OCI-LY1 (cell line): ENCODE results near the gene TMEM238.

Source experiments
- H2AFZ ChIP-seq: fragments of 200-600 bp; sonication (generic), shearing (Covaris generic); 2 replicates; pipeline ENCODE4 v1.6.0; 2014; ENCODE audit warnings: antibody characterized with exemption, mild to moderate bottlenecking, low read length
- H3F3A ChIP-seq: fragments of 200-600 bp; sonication (generic), shearing (Covaris generic); 2 replicates; pipeline ENCODE4 v1.6.0; 2014; ENCODE audit warnings: mild to moderate bottlenecking, antibody characterized with exemption, low read length, moderate library complexity; ENCODE audit not compliant: insufficient read depth
- H3K27ac ChIP-seq: fragments of 200-600 bp; sonication (generic); 2 replicates; pipeline ENCODE4 v1.5.1; 2014; ENCODE audit warnings: low read length, mixed run types, mild to moderate bottlenecking, low read depth; ENCODE audit not compliant: poor library complexity, severe bottlenecking
- H3K27me3 ChIP-seq: fragments of 200-600 bp; sonication (generic); 2 replicates; pipeline ENCODE4 v1.6.0; 2014; ENCODE audit warnings: antibody characterized with exemption, mild to moderate bottlenecking, low read length, moderate library complexity; ENCODE audit not compliant: insufficient read depth
- H3K36me3 ChIP-seq: fragments of 200-600 bp; sonication (generic); 2 replicates; pipeline ENCODE4 v1.6.1; 2014; ENCODE audit warnings: mild to moderate bottlenecking, antibody characterized with exemption, low read length, moderate library complexity, mixed read lengths; ENCODE audit not compliant: insufficient read depth
- H3K4me1 ChIP-seq: fragments of 200-600 bp; sonication (generic); 2 replicates; pipeline ENCODE4 v1.5.1; 2014; ENCODE audit warnings: mild to moderate bottlenecking, low read length, moderate library complexity; ENCODE audit not compliant: insufficient read depth, severe bottlenecking
- H3K4me2 ChIP-seq: fragments of 200-600 bp; sonication (generic), shearing (Covaris generic); 2 replicates; pipeline ENCODE4 v1.6.1; 2014; ENCODE audit warnings: low read length
- H3K4me3 ChIP-seq: fragments of 200-600 bp; sonication (generic); 2 replicates; pipeline ENCODE4 v1.5.1; 2014; ENCODE audit warnings: low read length, low read depth, mild to moderate bottlenecking, mixed read lengths; ENCODE audit not compliant: poor library complexity, severe bottlenecking
- H3K79me2 ChIP-seq: fragments of 200-600 bp; shearing (Covaris generic); 2 replicates; pipeline ENCODE4 v1.6.1; 2016; ENCODE audit warnings: mixed run types, low read length, mixed read lengths; ENCODE audit not compliant: insufficient read depth
- H3K9ac ChIP-seq: fragments of 200-600 bp; sonication (generic), shearing (Covaris generic); 2 replicates; pipeline ENCODE4 v1.6.1; 2014; ENCODE audit warnings: mild to moderate bottlenecking, low read length, mixed read lengths
- H3K9me2 ChIP-seq: fragments of 200-600 bp; sonication (generic), shearing (Covaris generic); 2 replicates; pipeline ENCODE4 v1.6.1; 2014; ENCODE audit warnings: low read depth, mild to moderate bottlenecking, low read length, mixed read lengths
- H3K9me3 ChIP-seq: fragments of 200-600 bp; shearing (Covaris generic); 2 replicates; pipeline ENCODE4 v1.6.1; 2014; ENCODE audit warnings: low read length, mixed read lengths
- H4K20me1 ChIP-seq: fragments of 200-600 bp; sonication (generic), shearing (Covaris generic); 2 replicates; pipeline ENCODE4 v1.6.0; 2016; ENCODE audit warnings: mild to moderate bottlenecking, low read length; ENCODE audit not compliant: insufficient read depth
- CTCF ChIP-seq: fragments of 200-600 bp; sonication (generic), shearing (Covaris generic); IDR thresholded peaks from 2 replicates; pipeline ENCODE4 v1.5.1; 2017; ENCODE audit warnings: mild to moderate bottlenecking, antibody characterized with exemption, low read length, moderate library complexity, mixed read lengths
- EZH2 ChIP-seq: fragments of 200-600 bp; sonication (generic), shearing (Covaris generic); IDR thresholded peaks from 2 replicates; pipeline ENCODE4 v1.8.0; 2017; ENCODE audit warnings: borderline replicate concordance, mixed run types, mild to moderate bottlenecking, antibody characterized with exemption, low read length, moderate library complexity, mixed read lengths

TMEM238 gene

DNA sequence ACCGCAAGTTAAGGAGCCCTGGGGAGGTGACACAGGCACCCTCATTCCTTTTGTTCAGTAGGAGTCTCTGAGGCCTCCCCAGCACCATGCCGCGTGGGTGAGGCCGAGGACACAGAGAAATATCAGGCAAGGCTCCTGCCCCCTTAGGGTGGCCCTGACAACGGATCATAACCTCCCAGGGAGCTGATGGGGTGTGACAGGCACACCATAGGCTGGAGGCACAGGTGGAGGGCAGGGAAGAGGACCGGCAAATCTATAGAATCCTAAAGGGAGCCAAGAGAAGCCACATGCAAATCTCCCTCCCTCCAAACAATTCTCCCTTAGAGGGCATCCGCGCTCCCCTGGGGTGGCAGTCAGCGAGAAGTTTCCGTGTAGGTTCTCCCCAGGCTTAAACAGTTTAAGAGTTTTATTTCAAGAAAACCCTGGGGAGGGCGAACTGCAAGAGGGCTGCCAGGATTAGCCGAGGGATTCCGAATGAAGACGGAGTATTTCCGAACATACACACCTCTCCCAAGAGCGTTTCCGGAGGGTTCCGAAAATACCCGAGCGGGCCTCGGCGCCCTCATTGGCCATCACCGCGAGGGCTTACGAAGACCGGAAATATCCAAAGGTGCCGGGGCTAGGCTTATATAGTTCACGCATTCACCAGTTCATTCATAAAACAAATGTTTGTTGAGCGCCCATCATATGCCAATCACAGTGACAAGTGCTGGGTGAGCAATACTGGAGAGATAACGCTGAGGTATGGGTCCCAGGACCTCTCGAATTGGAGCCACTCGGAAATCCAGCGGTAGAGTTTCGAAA is 1.0 kb upstream of the TMEM238 start:
- Histone ChIP-seq H3K9me2 (no peaks in the 10 kb centered on the region), H4K20me1 (no peaks in the 10 kb centered on the region), H3K27me3 (no peaks in the 10 kb centered on the region), H3K4me2 (peak overlapping the region; percentile 93), H3K4me3 (peak overlapping the region; percentile 94), H3F3A (no peaks in the 10 kb centered on the region), H3K9me3 (no peaks in the 10 kb centered on the region), H3K4me1 (peaks cover 47% of the 10 kb centered on the region), H2AFZ (no peak overlapping the region), H3K9ac (peak overlapping the region; percentile 88), H3K27ac (peak overlapping the region; percentile 92), H3K79me2 (no peaks in the 10 kb centered on the region), H3K36me3 (peaks cover 43% of the 10 kb centered on the region)
- TF ChIP-seq CTCF (no peak), EZH2 (no peak)

DNA sequence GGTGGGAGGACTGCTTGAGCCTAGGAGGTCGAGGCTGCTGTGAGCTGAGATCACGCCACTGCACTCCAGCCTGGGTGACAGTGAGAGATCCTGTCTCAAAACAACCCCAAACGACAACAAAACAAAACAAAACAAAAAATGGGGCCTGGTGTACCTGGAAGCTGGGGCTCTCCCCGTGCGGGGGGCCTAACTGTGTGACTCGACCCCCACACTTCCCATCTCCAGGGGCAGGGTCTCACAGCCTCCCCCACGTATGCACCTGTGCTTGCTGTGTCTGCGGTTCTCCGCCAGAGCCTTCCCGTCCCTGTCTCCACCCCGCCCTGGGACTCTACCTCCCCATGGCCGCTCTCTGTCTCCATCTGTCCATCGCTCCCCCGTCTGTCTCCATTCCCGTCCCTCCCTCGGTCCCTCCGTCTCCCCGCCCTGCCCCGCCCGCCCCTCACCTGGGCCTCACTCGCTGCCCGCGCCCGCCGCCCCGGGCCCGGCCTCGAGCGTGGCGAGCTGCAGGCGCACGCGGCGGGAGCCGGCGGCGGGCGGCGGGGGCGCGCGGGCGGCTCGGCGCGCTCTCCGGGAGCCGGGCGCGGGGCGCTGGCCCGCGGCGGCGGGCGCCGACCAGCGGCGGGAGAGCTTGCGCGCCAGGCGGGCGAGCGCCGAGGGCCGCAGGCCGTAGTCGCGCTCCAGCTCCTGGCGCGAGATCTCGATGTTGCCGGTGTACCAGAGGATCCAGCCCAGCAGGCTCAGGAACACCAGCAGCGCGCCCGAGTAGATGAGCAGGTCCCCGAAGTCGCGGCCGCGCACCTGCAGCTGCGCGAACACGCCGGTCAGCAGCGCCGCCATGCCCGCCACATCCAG is 587 bp downstream of the TMEM238 start:
- H3K4me2 ChIP-seq, result peak overlapping the region; percentile 93
- no peaks in the 10 kb centered on the region for H3K79me2 ChIP-seq
- H3K9me2 ChIP-seq, result no peaks in the 10 kb centered on the region
- peak overlapping the region; percentile 94 for H3K4me3 ChIP-seq
- H2AFZ ChIP-seq, result no peak overlapping the region
- no peak overlapping the region for H3K27ac ChIP-seq
- no peaks in the 10 kb centered on the region for H3K27me3 ChIP-seq
- H3F3A ChIP-seq, result no peaks in the 10 kb centered on the region
- TF ChIP-seq CTCF (no peak), EZH2 (no peak)
- no peaks in the 10 kb centered on the region for H3K9me3 ChIP-seq
- peaks cover 26% of the 10 kb centered on the region for H3K36me3 ChIP-seq
- peak overlapping the region; percentile 88; the same call in 1 of the 2 replicates for H3K9ac ChIP-seq
- H3K4me1 ChIP-seq, result peaks cover 37% of the 10 kb centered on the region
- H4K20me1 ChIP-seq, result no peaks in the 10 kb centered on the region

- H3K4me3 ChIP-seq, result peak overlapping the region; percentile 52
Observed at GRCh38 chr19:55382522-55383054, 1.5 kb downstream of the TMEM238 start.

More at GRCh38 chr19:55382522-55383054, 1.5 kb downstream of the TMEM238 start:
- peak overlapping the region; percentile 60; the same call in 1 of the 2 replicates for H3K4me2 ChIP-seq
- peaks cover 17% of the 10 kb centered on the region for H3K36me3 ChIP-seq
- no peak overlapping the region for H2AFZ ChIP-seq
- no peaks in the 10 kb centered on the region for H3K79me2 ChIP-seq
- no peaks in the 10 kb centered on the region for H3K9me3 ChIP-seq
- H3K4me1 ChIP-seq, result peaks cover 27% of the 10 kb centered on the region
- H4K20me1 ChIP-seq, result no peaks in the 10 kb centered on the region
- no peak overlapping the region for H3K9ac ChIP-seq
- no peaks in the 10 kb centered on the region for H3F3A ChIP-seq
- H3K27me3 ChIP-seq, result no peaks in the 10 kb centered on the region
- H3K9me2 ChIP-seq, result no peaks in the 10 kb centered on the region
- no peak for TF ChIP-seq EZH2
- TF ChIP-seq CTCF, result no peak
- H3K27ac ChIP-seq, result no peak overlapping the region
